K562 (cell line): ENCODE results near the gene TFCP2. TPM values are rescaled to one million over a fixed set of nuclear protein-coding genes. Genes with fewer than 3 reads are reported as not detected.

Experiments used
- AFF1 ChIP-seq, 2 experiments: fragments of 450-650 bp; IDR thresholded peaks; 2 replicates each; pipeline ENCODE4 v1.6.1; 2018; ENCODE audit warnings: mild to moderate bottlenecking in 2 of 2, low read depth in 1 of 2; ENCODE audit not compliant: partially characterized antibody in 2 of 2
- CHD4 ChIP-seq: fragments of 200-600 bp; sonication (generic); IDR thresholded peaks from 3 replicates; pipeline ENCODE4 v1.6.1; 2012; ENCODE audit warnings: low read depth, mild to moderate bottlenecking, mixed read lengths, low read length, inconsistent platforms; ENCODE audit not compliant: insufficient read depth, insufficient replicate concordance, poor library complexity, severe bottlenecking
- HDAC8 ChIP-seq: fragments of 450-650 bp; IDR thresholded peaks from 2 replicates; pipeline ENCODE4 v1.6.1; 2016; ENCODE audit warnings: mild to moderate bottlenecking, missing genetic modification characterization, moderate library complexity, missing compliant biosample characterization
- NR3C1 ChIP-seq: sonication (generic); formaldehyde crosslinking; IDR thresholded peaks from 2 replicates; pipeline ENCODE4 v1.8.1; 2022; ENCODE audit warnings: missing genetic modification reagents
- ZNF280A ChIP-seq: fragments of 450-650 bp; IDR thresholded peaks from 2 replicates; pipeline ENCODE4 v1.6.1; 2018; ENCODE audit warnings: mild to moderate bottlenecking, low read depth; ENCODE audit not compliant: partially characterized antibody
- ZNF311 ChIP-seq: fragments of 250-450 bp; sonication (Bioruptor Pico); IDR thresholded peaks from 2 replicates; pipeline ENCODE4 v1.4.0; 2020; ENCODE audit warnings: mild to moderate bottlenecking, moderate library complexity
- ZNF318 ChIP-seq, 2 experiments: fragments of 450-650 bp; IDR thresholded peaks; 2 replicates each; pipeline ENCODE4 v1.6.1; 2016; ENCODE audit warnings: mild to moderate bottlenecking in 2 of 2, borderline replicate concordance in 1 of 2, low read depth in 1 of 2, moderate library complexity in 1 of 2
- polyA plus RNA-seq, 8 experiments: library from polyadenylated mRNA; depleted of rRNA in 4 of 8; stranded (reverse) in 5 of 8; unstranded in 3 of 8; fragments of >200 nt; fragmentation: Nextera tagmentation in 2 of 8; fragmentation: Illumina TruSeq in 1 of 8; extraction: Ambion mirVana in 2 of 8; extraction: Trizol in 1 of 8; gene quantifications; 2 replicates each; pipeline versions ENCODE4 v1.2.1 to v1.2.3, GENCODE V29; 2011 to 2014; ENCODE audit warnings: inconsistent platforms in 1 of 8, missing spikeins in 1 of 8
- total RNA-seq, 7 experiments: library from RNA; depleted of rRNA in 6 of 7; stranded (reverse); fragments of >200 nt in 6 of 7; fragmentation: Illumina TruSeq in 2 of 7; extraction: Trizol in 2 of 7; gene quantifications; 2 replicates each; pipeline versions ENCODE4 v1.2.1 to v1.2.3, GENCODE V29; 2011 to 2021; ENCODE audit warnings: low replicate concordance in 1 of 7
- TF ChIP-seq, protein P1 (sequence below): sonication (generic); formaldehyde crosslinking; IDR thresholded peaks from 2 replicates; pipeline ENCODE4 v1.8.1; 2023; ENCODE audit warnings: mild to moderate bottlenecking, missing genetic modification reagents

TFCP2 gene
- total and polyA plus RNA-seq, 9 of the 15 experiments (the other 6 are each of a cell fraction or from before 2014, with no cell fraction given) = 8.0 to 38.9 (median 19.3) TPM

DNA sequence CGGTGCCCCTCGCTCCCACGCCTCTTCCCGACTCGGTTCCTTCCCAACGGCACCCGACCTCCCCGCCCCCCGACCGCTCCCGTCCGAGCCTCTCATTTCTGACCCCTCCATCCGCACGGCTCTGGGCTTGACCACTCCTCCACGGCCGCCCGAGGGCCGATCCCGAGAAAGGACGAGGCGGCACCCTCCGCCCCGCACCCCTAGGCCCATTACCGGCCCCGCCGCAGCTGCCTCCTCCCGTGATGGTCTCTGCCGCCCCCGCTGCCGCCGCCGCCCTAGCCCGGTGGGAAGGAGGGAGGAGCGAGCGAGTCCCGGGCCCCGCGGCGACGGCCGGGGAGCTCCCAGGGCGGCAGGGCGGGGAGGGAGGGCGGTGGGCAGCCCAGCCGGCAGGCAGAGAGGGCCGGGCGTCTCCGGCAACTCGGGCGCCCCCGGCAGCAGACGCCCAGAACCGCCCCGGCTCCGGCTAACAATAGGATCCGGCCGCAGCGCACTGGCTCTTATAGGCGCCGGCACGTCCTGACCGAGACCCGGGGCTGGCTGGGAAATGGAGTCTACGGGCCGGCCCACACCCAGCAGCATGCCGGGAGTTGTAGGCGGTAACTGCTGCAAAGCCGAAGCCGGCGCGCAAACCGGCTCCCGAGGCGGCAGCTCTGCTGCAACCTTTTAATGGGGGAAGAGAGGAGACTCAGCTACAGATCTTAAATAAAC lies 89.7 kb downstream of the TFCP2 start, which contains the start of gene CSRNP2 (continued):
- peak in 1 of 2 experiments; percentile 95 for TF ChIP-seq AFF1 (IDR thresholded peaks at IDR 0.05; ENCODE audit: low read depth in 1 of 2, partially characterized antibody in 2 of 2)
- TF ChIP-seq CHD4 = no peak
- no peak for TF ChIP-seq ZNF311 (CRISPR knock-in tag)
- TF ChIP-seq ZNF280A = no peak
- TF ChIP-seq ZNF318 (IDR thresholded peaks at IDR 0.05; ENCODE audit: borderline replicate concordance in 1 of 2, low read depth in 1 of 2) = no peak
- 0 out of 2 replicates have a peak, but pooled peaks have one; percentile 52 for TF ChIP-seq NR3C1 (CRISPR knock-in tag)
- no peak for TF ChIP-seq HDAC8
- TF ChIP-seq, protein P1, sequence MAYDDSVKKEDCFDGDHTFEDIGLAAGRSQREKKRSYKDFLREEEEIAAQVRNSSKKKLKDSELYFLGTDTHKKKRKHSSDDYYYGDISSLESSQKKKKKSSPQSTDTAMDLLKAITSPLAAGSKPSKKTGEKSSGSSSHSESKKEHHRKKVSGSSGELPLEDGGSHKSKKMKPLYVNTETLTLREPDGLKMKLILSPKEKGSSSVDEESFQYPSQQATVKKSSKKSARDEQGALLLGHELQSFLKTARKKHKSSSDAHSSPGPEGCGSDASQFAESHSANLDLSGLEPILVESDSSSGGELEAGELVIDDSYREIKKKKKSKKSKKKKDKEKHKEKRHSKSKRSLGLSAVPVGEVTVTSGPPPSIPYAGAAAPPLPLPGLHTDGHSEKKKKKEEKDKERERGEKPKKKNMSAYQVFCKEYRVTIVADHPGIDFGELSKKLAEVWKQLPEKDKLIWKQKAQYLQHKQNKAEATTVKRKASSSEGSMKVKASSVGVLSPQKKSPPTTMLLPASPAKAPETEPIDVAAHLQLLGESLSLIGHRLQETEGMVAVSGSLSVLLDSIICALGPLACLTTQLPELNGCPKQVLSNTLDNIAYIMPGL (CRISPR knock-in tag) = no peak
